Upper lobe of left lung (tissue), 6 donors: ENCODE results near the gene NEURL4. TPM values are rescaled to one million over a fixed set of nuclear protein-coding genes. Genes with fewer than 3 reads are reported as not detected.

Experiments
- ATAC-seq, 2 donors: fragments of 200-7000 bp; cut with Tn5 transposase; one replicate each; pipeline ENCODE4 v1.9.1; 2022; ENCODE audit warnings: mild to moderate bottlenecking in 2 of 2, moderate library complexity in 2 of 2; ENCODE audit not compliant: low FRiP score in 2 of 2
- DNase-seq, 2 donors: peaks; one replicate each; pipeline ENCODE4 v3.0.0-alpha.2; 2019 to 2020
- H3K27ac ChIP-seq, 4 donors: fragments of 200-600 bp; sonication (generic); one replicate each; pipeline ENCODE4 v1.5.1; 2016 to 2019
- H3K27me3 ChIP-seq, 4 donors: fragments of 200-600 bp; sonication (generic); one replicate each; pipeline ENCODE4 v1.5.1; 2017 to 2019
- H3K36me3 ChIP-seq, 4 donors: fragments of 200-600 bp; sonication (generic); one replicate each; pipeline ENCODE4 v1.5.1; 2016 to 2019
- H3K4me1 ChIP-seq, 4 donors: fragments of 200-600 bp; sonication (generic); one replicate each; pipeline ENCODE4 v1.5.1; 2018 to 2019
- H3K4me3 ChIP-seq, 4 donors: fragments of 200-600 bp; sonication (generic); one replicate each; pipeline ENCODE4 v1.5.1; 2017 to 2019; ENCODE audit warnings: mild to moderate bottlenecking in 2 of 4, moderate library complexity in 1 of 4
- H3K9me3 ChIP-seq, 4 donors: fragments of 200-600 bp; sonication (generic); one replicate each; pipeline ENCODE4 v1.5.1; 2018 to 2019
- CTCF ChIP-seq, 6 experiments: fragments of 450-650 bp in 4 of 6; fragments of 200-600 bp in 2 of 6; sonication (generic) in 2 of 6; IDR thresholded peaks; one replicate each; pipeline ENCODE4 v1.5.1; 2016 to 2019; ENCODE audit warnings: antibody characterized with exemption in 6 of 6
- EP300 ChIP-seq, 4 donors: sonication (generic); formaldehyde crosslinking; IDR thresholded peaks; one replicate each; pipeline ENCODE4 v1.5.1; 2017; ENCODE audit warnings: antibody characterized with exemption in 4 of 4, control low read depth in 2 of 4
- POLR2A ChIP-seq, 4 donors: fragments of 450-650 bp; IDR thresholded peaks; one replicate each; pipeline ENCODE4 v1.5.1; 2016 to 2017; ENCODE audit warnings: antibody characterized with exemption in 4 of 4, mild to moderate bottlenecking in 2 of 4
- POLR2AphosphoS5 ChIP-seq, 2 donors: sonication (generic); formaldehyde crosslinking; IDR thresholded peaks; one replicate each; pipeline ENCODE4 v1.5.1; 2017; ENCODE audit warnings: antibody characterized with exemption in 2 of 2
- WGBS, 2 donors: methylation state at CpG; one replicate each; pipeline ENCODE4 v1.1.5; 2017 to 2018; 5-methylcytosine and 5-hydroxymethylcytosine counted together
- total RNA-seq, 6 donors: library from RNA; depleted of rRNA in 4 of 6; stranded (reverse); fragments of >200 nt in 4 of 6; gene quantifications; one replicate each; pipeline versions ENCODE4 v1.1.0 to v1.2.1, GENCODE V29; 2016 to 2021
- donor health status: DM: no; HTN: no; CAD: no; lungs with moderate emphysema.
- donor health status: DM: no; HTN: yes; CAD: no; lungs with severe emphysema.

NEURL4 gene
- total RNA-seq, 6 donors from 2014 or later, result 14.2 to 77.5 (median 37.5) TPM

- no peak for DNase-seq
- H3K27me3 ChIP-seq, result no peaks in the 10 kb centered on the region
- TF ChIP-seq POLR2A (IDR thresholded peaks at IDR 0.05) (no peak), POLR2AphosphoS5 (IDR thresholded peaks at IDR 0.05) (no peak), CTCF (IDR thresholded peaks at IDR 0.05) (no peak), EP300 (IDR thresholded peaks at IDR 0.05) (no peak)
- no peak overlapping the region for H3K4me3 ChIP-seq
- 73 to 75% methylated on average over 6 to 7 of the region's 7 CpGs for WGBS, 2 donors
- H3K9me3 ChIP-seq, result no peaks in the 10 kb centered on the region
- ATAC-seq, result no peak
- H3K27ac ChIP-seq, result peak overlapping the region in 1 of 4 donors; percentile 4
- H3K36me3 ChIP-seq, result peaks cover 27 to 61% (median 46%) of the 10 kb centered on the region in 4 donors
- H3K4me1 ChIP-seq, result peaks cover 37 to 60% (median 41%) of the 10 kb centered on the region in 4 donors
Measured at GRCh38 chr17:7312432-7313087, 16.6 kb downstream of the NEURL4 start.

DNA sequence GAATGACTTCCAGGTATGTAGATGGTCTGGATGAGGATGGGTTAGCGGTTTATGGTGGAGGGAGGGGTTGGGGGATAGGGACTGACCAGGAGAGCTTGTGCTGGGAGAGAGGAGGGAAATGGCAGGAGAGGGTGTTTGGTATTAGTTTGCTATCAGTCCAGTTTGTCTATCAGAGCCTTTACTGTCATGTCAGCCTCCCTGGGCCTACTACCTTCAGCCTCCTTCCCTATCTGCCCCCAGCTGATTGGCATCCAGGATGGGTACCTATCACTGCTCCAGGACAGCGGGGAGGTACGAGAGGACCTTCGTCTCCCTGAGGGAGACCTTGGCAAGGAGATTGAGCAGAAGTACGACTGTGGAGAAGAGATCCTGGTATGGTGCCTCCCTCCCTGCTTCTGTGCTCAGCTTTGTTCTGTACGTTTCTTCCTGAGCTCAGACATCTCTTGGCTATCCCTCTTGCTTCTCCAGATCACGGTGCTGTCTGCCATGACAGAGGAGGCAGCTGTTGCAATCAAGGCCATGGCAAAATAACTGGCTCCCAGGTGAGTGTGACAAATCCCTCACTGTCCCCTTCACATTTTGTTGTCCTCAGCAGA, 17.9 kb downstream of the NEURL4 start:
- 90 to 93% methylated on average over 7 of the region's 7 CpGs for WGBS, 2 donors
- no peak for TF ChIP-seq POLR2AphosphoS5 (IDR thresholded peaks at IDR 0.05)
- TF ChIP-seq POLR2A (IDR thresholded peaks at IDR 0.05), result no peak
- TF ChIP-seq EP300 (IDR thresholded peaks at IDR 0.05), result no peak
- no peak for TF ChIP-seq CTCF (IDR thresholded peaks at IDR 0.05)
- Histone ChIP-seq H3K4me3 (no peak overlapping the region), H3K36me3 (peaks cover 27 to 51% (median 41%) of the 10 kb centered on the region in 4 donors), H3K27me3 (no peaks in the 10 kb centered on the region), H3K4me1 (peaks cover 38 to 64% (median 43%) of the 10 kb centered on the region in 4 donors), H3K9me3 (no peaks in the 10 kb centered on the region), H3K27ac (no peak overlapping the region)
- no peak for DNase-seq
- no peak for ATAC-seq

DNA sequence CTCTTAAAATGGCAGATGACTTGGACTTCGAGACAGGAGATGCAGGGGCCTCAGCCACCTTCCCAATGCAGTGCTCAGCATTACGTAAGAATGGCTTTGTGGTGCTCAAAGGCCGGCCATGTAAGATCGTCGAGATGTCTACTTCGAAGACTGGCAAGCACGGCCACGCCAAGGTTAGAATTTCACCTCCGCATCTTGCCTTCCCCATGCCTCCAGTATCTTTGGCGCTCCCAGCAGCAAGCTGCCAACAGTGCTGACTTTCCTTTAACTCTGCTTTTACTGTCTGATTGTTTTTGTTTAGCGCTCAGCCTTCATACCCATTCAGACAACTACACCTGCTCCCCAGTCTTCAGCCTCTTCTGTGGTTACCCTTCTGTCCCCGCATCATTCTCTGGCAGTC, 19.5 kb downstream of the NEURL4 start:
- peak overlapping the region; percentile 97 to 100 (median 98) for H3K27ac ChIP-seq
- no peaks in the 10 kb centered on the region for H3K9me3 ChIP-seq
- peaks cover 27 to 48% (median 41%) of the 10 kb centered on the region in 4 donors for H3K36me3 ChIP-seq

GRCh38 chr17:7308625-7309433, 20.3 kb downstream of the NEURL4 start:
- H3K9me3 ChIP-seq, result no peaks in the 10 kb centered on the region
- peak overlapping the region; percentile 97 to 100 (median 98) for H3K27ac ChIP-seq
- ATAC-seq (peak; percentile 59 to 71), DNase-seq (peak in 1 of 2 donors; percentile 88)
- 0 to 1% methylated on average over 13 to 14 of the region's 14 CpGs for WGBS, 2 donors
- H3K27me3 ChIP-seq, result no peaks in the 10 kb centered on the region
- H3K36me3 ChIP-seq, result peaks cover 26 to 43% (median 39%) of the 10 kb centered on the region in 4 donors
- TF ChIP-seq POLR2A (IDR thresholded peaks at IDR 0.05), result peak in 2 of 4 donors; percentile 24 to 45
- peak; percentile 17 to 57 for TF ChIP-seq POLR2AphosphoS5 (IDR thresholded peaks at IDR 0.05)
- TF ChIP-seq EP300 (IDR thresholded peaks at IDR 0.05), result no peak
- H3K4me1 ChIP-seq, result peaks cover 24 to 47% (median 28%) of the 10 kb centered on the region in 4 donors
- peak overlapping the region; percentile 90 to 100 (median 99) for H3K4me3 ChIP-seq

More for the DNA sequence above, 19.5 kb downstream of the NEURL4 start:
- WGBS, 2 donors, result 82 to 83% methylated on average over 12 of the region's 12 CpGs
- H3K4me3 ChIP-seq, result peak overlapping the region in 1 of 4 donors; percentile 90
- ATAC-seq (no peak), DNase-seq (no peak)
- no peaks in the 10 kb centered on the region for H3K27me3 ChIP-seq
- H3K4me1 ChIP-seq, result peaks cover 32 to 55% (median 36%) of the 10 kb centered on the region in 4 donors
- TF ChIP-seq EP300 (IDR thresholded peaks at IDR 0.05) (no peak), POLR2A (IDR thresholded peaks at IDR 0.05) (no peak), POLR2AphosphoS5 (IDR thresholded peaks at IDR 0.05) (no peak), CTCF (IDR thresholded peaks at IDR 0.05) (no peak)
